Measurements from ENCODE around the gene MBNL2.

Gene MBNL2

DNA sequence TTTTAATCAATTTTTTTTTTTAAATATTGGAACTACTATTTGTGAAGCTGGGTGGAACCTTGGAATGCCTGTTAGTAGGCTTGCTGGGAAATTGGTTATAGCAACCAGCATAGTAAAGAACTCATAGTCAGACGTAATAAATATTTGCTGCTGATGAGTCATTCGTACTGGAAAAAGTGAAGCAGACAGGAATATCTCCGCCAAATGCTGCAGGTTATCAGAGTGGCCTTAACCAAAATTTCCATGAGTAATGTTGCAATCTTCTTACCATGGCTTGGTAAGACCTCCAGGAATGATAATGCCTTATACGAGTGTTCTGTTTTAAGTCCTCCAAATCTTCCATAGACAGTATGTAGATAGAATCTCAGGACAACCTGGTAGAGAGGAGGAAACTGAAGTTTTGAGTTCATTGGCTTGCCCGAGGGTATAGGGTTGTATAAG lies 34.2 kb downstream of the MBNL2 start:
- DNase-seq (ENCODE audit: low read depth): peak; percentile 96
- no peak for TF ChIP-seq CTCF (conservative IDR thresholded peaks at IDR 0.05; ENCODE audit: low read depth, low read length)
- H3K4me3 ChIP-seq (ENCODE audit: low read depth, low read length): no peak overlapping the region

GRCh38 chr13:97257228-97257755 lies 35.2 kb downstream of the MBNL2 start:
- H3K4me3 ChIP-seq (ENCODE audit: low read depth, low read length): no peak overlapping the region
- DNase-seq (ENCODE audit: low read depth): no peak
- no peak for TF ChIP-seq CTCF (conservative IDR thresholded peaks at IDR 0.05; ENCODE audit: low read depth, low read length)

DNA sequence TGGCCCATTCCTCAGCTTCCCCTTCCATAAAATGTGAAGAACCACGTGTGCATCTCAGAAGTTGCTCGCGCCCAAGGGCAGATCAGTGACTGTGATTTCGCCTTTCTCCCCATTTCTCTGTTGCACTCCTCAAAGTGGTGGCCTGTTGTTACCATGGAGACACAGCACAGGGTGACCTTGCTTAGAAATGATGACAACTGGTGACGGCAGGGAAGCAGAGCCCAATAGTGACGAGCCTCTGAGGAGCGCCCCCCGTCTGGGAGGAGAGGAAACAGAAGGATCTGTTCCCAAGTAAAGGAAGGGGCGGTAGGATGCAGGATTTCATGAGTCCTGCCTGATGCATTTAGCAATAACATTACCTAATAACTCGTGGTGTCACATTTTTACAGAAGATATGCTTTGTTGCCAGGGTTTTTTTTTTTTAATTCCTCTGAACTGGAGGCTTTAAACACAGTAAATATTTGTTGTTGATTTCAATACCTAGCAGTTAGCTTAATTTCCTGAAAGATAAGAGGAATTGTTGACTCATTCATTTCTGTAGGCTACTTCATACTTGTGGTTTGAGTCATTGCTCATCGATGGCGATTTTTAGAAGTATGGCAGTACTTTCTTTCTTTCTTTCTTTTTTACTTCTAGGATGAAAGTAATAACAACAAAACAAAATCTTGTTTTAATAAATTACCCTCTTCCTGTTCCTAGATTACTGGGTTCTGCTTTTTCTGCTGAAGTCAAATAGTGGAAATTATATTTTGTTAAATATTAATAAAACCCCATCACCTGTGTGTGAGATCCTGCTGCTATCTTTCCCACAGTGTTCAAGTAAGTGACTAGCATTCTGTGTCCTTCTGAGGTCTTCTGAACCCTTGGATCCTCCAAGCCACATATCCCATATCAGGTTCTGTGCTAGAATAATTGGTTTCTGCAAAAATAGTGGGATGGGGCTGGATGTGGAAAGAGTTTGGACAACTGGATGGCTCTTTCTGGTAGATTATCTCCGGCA lies 36.0 kb downstream of the MBNL2 start:
- DNase-seq (ENCODE audit: low read depth): peak; percentile 96
- peak; percentile 46 for TF ChIP-seq CTCF (conservative IDR thresholded peaks at IDR 0.05; ENCODE audit: low read depth, low read length)
- H3K4me3 ChIP-seq (ENCODE audit: low read depth, low read length): no peak overlapping the region

DNA sequence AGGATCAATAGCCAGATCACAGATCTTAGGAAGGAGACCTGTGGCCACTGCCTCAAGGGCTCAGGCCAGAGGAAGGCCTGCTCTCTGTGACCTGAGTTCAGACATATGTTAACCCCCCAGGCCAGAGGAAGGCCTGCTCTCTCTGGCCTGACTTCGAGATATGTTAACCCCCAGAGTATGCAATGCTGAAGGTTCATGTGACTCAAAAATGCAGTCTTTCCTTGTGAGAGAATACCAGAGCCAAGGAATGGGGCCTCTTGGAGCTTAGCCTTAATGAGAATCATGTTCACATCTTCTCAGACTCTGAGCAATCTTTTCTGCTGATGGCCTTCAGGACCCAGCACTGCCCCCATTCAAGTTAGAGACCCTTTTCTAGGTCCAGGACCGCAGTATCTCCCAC lies 36.7 kb downstream of the MBNL2 start:
- peak; percentile 80 for DNase-seq (ENCODE audit: low read depth)
- H3K4me3 ChIP-seq (ENCODE audit: low read depth, low read length): no peak overlapping the region
- no peak for TF ChIP-seq CTCF (conservative IDR thresholded peaks at IDR 0.05; ENCODE audit: low read depth, low read length)

- no peak for TF ChIP-seq CTCF (conservative IDR thresholded peaks at IDR 0.05; ENCODE audit: low read depth, low read length)
- no peak overlapping the region for H3K4me3 ChIP-seq (ENCODE audit: low read depth, low read length)
- no peak for DNase-seq (ENCODE audit: low read depth)
Measured at GRCh38 chr13:97259410-97259797, 37.3 kb downstream of the MBNL2 start.

DNA sequence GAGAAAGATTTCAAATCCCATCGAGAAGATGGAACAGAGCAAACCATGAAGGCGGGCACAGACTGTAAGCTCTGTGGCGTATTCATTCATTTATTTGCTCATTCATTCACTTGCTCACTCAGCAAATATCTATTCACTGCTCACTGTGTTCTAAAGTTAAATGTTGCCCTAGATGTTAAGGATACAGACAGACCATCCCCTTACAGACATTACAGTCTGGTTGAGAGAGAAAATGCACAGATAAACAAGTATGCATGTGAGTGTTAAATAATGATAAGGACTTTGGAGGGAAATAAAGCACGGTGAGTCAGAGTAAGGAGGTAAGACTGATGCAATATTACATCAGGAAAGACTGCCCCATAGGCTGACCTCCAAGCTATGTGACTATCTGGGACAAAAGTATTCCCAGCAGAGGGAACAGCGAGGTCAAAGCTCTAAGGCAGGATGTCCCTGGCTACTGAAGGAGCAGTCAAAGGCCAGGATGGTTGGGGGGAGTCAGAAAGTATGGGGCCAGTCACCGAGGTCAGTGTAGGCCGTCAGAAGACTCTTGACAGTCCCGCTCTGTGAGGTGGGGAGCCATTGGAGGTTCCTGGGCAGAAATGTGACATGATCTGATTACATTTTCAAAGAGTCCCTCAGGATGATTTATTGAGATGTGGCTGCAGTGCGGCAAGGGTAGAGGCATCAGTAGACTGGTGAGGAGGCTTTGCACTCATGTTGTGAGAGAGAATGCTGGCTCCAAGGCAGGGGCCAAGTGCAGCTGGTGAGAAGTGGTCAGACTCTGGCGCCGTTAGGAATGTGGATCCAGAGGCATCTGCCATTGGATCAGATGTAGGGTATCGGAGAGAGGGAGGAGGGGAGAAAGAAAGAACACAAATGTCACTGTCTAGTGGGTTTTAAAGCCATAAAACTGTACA lies 37.9 kb downstream of the MBNL2 start:
- DNase-seq (ENCODE audit: low read depth): peak; percentile 87
- no peak overlapping the region for H3K4me3 ChIP-seq (ENCODE audit: low read depth, low read length)
- TF ChIP-seq CTCF (conservative IDR thresholded peaks at IDR 0.05; ENCODE audit: low read depth, low read length): no peak
